ENCODE data around the gene CXCR1.

GRCh38 chr2:218130822-218131221, 35.9 kb downstream of the CXCR1 start:
- no peak for TF ChIP-seq CTCF (IDR thresholded peaks at IDR 0.05)
- no peak for TF ChIP-seq POLR2A (IDR thresholded peaks at IDR 0.05)
